Measurements from ENCODE around the gene MEGF6.

Gene MEGF6

GRCh38 chr1:3490046-3490745, 121.1 kb downstream of the MEGF6 start:
- ATAC-seq: no peak
- no peak for TF ChIP-seq ISL1 (CRISPR knock-in tag; IDR thresholded peaks at IDR 0.05)

DNA sequence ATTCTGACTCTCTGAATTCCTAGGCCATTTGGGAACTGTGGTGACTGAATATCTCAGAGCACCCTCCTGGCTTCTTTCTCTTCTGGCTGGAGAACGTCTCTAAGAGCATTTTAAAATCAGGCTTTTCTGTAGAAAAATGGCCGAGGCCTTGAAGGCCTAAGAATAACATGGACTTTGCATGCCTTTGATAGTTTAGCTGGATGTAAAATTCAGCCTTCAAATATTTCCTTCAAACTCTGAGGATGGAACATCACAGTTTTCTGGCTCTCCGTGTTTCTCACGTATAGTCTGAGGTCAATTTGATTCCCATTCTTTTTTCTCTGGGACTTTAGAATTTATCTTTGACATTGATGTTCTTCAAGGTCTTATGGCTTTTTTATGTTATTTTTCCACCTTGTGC, 122.9 kb downstream of the MEGF6 start:
- ATAC-seq: no peak
- no peak for TF ChIP-seq TCF4 (CRISPR knock-in tag; IDR thresholded peaks at IDR 0.05; ENCODE audit: borderline replicate concordance)
- no peak for TF ChIP-seq ZNF70 (CRISPR knock-in tag; IDR thresholded peaks at IDR 0.05)
- TF ChIP-seq GLIS3 (CRISPR knock-in tag; IDR thresholded peaks at IDR 0.05): no peak
- no peak for TF ChIP-seq BACH2 (CRISPR knock-in tag; IDR thresholded peaks at IDR 0.05; ENCODE audit: borderline replicate concordance)
- no peak for TF ChIP-seq RARB (CRISPR knock-in tag; IDR thresholded peaks at IDR 0.05)
- TF ChIP-seq ZFP3 (CRISPR knock-in tag; IDR thresholded peaks at IDR 0.05): no peak
- no peak for TF ChIP-seq TOX (CRISPR knock-in tag; IDR thresholded peaks at IDR 0.05; ENCODE audit: borderline replicate concordance)
- TF ChIP-seq ZNF8 (CRISPR knock-in tag; IDR thresholded peaks at IDR 0.05): no peak
- TF ChIP-seq OSR1 (CRISPR knock-in tag; IDR thresholded peaks at IDR 0.05): no peak
- no peak for TF ChIP-seq TSHZ2 (CRISPR knock-in tag; IDR thresholded peaks at IDR 0.05)
- no peak for TF ChIP-seq PPARA (CRISPR knock-in tag; IDR thresholded peaks at IDR 0.05; ENCODE audit: borderline replicate concordance)
- TF ChIP-seq ZC3H10 (CRISPR knock-in tag; IDR thresholded peaks at IDR 0.05): no peak
- no peak for TF ChIP-seq CSDC2 (CRISPR knock-in tag; IDR thresholded peaks at IDR 0.05)

GRCh38 chr1:3485016-3485415, 126.3 kb downstream of the MEGF6 start:
- ATAC-seq: no peak

More at GRCh38 chr1:3485016-3485415, 126.3 kb downstream of the MEGF6 start:
- TF ChIP-seq TSHZ2 (CRISPR knock-in tag; IDR thresholded peaks at IDR 0.05): no peak
- TF ChIP-seq PPARA (CRISPR knock-in tag; IDR thresholded peaks at IDR 0.05; ENCODE audit: borderline replicate concordance): no peak
- no peak for TF ChIP-seq ZNF8 (CRISPR knock-in tag; IDR thresholded peaks at IDR 0.05)
- no peak for TF ChIP-seq ZFP30 (CRISPR knock-in tag; IDR thresholded peaks at IDR 0.05)
- no peak for TF ChIP-seq SNAI2 (CRISPR knock-in tag; IDR thresholded peaks at IDR 0.05)
- TF ChIP-seq OSR1 (CRISPR knock-in tag; IDR thresholded peaks at IDR 0.05): no peak
- TF ChIP-seq RARB (CRISPR knock-in tag; IDR thresholded peaks at IDR 0.05): no peak
- TF ChIP-seq, protein P1, sequence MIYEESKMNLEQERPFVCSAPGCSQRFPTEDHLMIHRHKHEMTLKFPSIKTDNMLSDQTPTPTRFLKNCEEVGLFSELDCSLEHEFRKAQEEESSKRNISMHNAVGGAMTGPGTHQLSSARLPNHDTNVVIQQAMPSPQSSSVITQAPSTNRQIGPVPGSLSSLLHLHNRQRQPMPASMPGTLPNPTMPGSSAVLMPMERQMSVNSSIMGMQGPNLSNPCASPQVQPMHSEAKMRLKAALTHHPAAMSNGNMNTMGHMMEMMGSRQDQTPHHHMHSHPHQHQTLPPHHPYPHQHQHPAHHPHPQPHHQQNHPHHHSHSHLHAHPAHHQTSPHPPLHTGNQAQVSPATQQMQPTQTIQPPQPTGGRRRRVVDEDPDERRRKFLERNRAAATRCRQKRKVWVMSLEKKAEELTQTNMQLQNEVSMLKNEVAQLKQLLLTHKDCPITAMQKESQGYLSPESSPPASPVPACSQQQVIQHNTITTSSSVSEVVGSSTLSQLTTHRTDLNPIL (CRISPR knock-in tag; IDR thresholded peaks at IDR 0.05; ENCODE audit: low read depth): no peak
- TF ChIP-seq, protein P2, sequence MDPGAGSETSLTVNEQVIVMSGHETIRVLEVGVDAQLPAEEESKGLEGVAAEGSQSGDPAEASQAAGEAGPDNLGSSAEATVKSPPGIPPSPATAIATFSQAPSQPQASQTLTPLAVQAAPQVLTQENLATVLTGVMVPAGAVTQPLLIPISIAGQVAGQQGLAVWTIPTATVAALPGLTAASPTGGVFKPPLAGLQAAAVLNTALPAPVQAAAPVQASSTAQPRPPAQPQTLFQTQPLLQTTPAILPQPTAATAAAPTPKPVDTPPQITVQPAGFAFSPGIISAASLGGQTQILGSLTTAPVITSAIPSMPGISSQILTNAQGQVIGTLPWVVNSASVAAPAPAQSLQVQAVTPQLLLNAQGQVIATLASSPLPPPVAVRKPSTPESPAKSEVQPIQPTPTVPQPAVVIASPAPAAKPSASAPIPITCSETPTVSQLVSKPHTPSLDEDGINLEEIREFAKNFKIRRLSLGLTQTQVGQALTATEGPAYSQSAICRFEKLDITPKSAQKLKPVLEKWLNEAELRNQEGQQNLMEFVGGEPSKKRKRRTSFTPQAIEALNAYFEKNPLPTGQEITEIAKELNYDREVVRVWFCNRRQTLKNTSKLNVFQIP (CRISPR knock-in tag; IDR thresholded peaks at IDR 0.05; ENCODE audit: borderline replicate concordance, low read depth): no peak
- TF ChIP-seq ISL1 (CRISPR knock-in tag; IDR thresholded peaks at IDR 0.05): no peak
- no peak for TF ChIP-seq ZC3H10 (CRISPR knock-in tag; IDR thresholded peaks at IDR 0.05)
- no peak for TF ChIP-seq BACH2 (CRISPR knock-in tag; IDR thresholded peaks at IDR 0.05; ENCODE audit: borderline replicate concordance)
- TF ChIP-seq TCF4 (CRISPR knock-in tag; IDR thresholded peaks at IDR 0.05; ENCODE audit: borderline replicate concordance): no peak
- TF ChIP-seq ZNF70 (CRISPR knock-in tag; IDR thresholded peaks at IDR 0.05): no peak
- no peak for TF ChIP-seq TOX (CRISPR knock-in tag; IDR thresholded peaks at IDR 0.05; ENCODE audit: borderline replicate concordance)
- no peak for TF ChIP-seq ZNF565 (CRISPR knock-in tag; conservative IDR thresholded peaks at IDR 0.05; ENCODE audit: low read depth)
- no peak for TF ChIP-seq ZFP3 (CRISPR knock-in tag; IDR thresholded peaks at IDR 0.05)
- no peak for TF ChIP-seq CSDC2 (CRISPR knock-in tag; IDR thresholded peaks at IDR 0.05)
- no peak for TF ChIP-seq GLIS3 (CRISPR knock-in tag; IDR thresholded peaks at IDR 0.05)

Data from SK-N-SH treated with all-trans-retinoic acid at 6 μM for 48 hours (cell line).